HepG2 (cell line): ENCODE measurements around the gene COX6A2. TPM values are rescaled to one million over a fixed set of nuclear protein-coding genes. Genes with fewer than 3 reads are reported as not detected.

Experiments used
- ARID3A ChIP-seq: IDR thresholded peaks from 2 replicates; pipeline ENCODE4 v1.6.1; 2012; ENCODE audit warnings: low read depth, low read length, improper control_type of control experiment
- DDIT3 ChIP-seq: sonication (generic); formaldehyde crosslinking; IDR thresholded peaks from 2 replicates; pipeline ENCODE4 v1.4.0; 2020; ENCODE audit warnings: mild to moderate bottlenecking, missing genetic modification reagents
- HNF1A ChIP-seq, 2 experiments: sonication (generic) in 1 of 2; formaldehyde crosslinking in 1 of 2; IDR thresholded peaks; 2 replicates each; pipeline versions ENCODE4 v1.4.0 to v1.6.1; 2016 to 2020; ENCODE audit warnings: borderline replicate concordance in 1 of 2, low read depth in 1 of 2, mild to moderate bottlenecking in 1 of 2, missing genetic modification reagents in 1 of 2
- HNRNPLL ChIP-seq: fragments of 200-400 bp; formaldehyde crosslinking; IDR thresholded peaks from 2 replicates; pipeline ENCODE4 v1.6.1; 2017; ENCODE audit warnings: mild to moderate bottlenecking, low read depth, low read length; ENCODE audit not compliant: poor library complexity, severe bottlenecking
- HOMEZ ChIP-seq: IDR thresholded peaks from 2 replicates; pipeline ENCODE4 v1.6.1; 2016; ENCODE audit warnings: low read depth
- MAFF ChIP-seq: IDR thresholded peaks from 2 replicates; pipeline ENCODE4 v1.6.1; 2011; ENCODE audit warnings: low read depth, low read length, improper control_type of control experiment
- NCOA2 ChIP-seq: sonication (generic); formaldehyde crosslinking; IDR thresholded peaks from 2 replicates; pipeline ENCODE4 v1.8.0; 2022; ENCODE audit warnings: inconsistent platforms
- SMC3 ChIP-seq: IDR thresholded peaks from 2 replicates; pipeline ENCODE4 v1.6.1; 2011; ENCODE audit warnings: low read length, improper control_type of control experiment
- ZFP1 ChIP-seq: IDR thresholded peaks from 2 replicates; pipeline ENCODE4 v1.6.1; 2016
- ZNF12 ChIP-seq: sonication (generic); formaldehyde crosslinking; IDR thresholded peaks from 2 replicates; pipeline ENCODE4 v1.5.0; 2020; ENCODE audit warnings: missing genetic modification reagents
- ZNF280B ChIP-seq: sonication (generic); formaldehyde crosslinking; IDR thresholded peaks from 2 replicates; pipeline ENCODE4 v1.5.0; 2020; ENCODE audit warnings: missing genetic modification reagents, mild to moderate bottlenecking, borderline replicate concordance
- ZNF280D ChIP-seq: sonication (generic); formaldehyde crosslinking; IDR thresholded peaks from 2 replicates; pipeline ENCODE4 v1.5.1; 2020; ENCODE audit warnings: mild to moderate bottlenecking, missing genetic modification reagents
- ZNF350 ChIP-seq: sonication (generic); formaldehyde crosslinking; IDR thresholded peaks from 2 replicates; pipeline ENCODE4 v1.4.0; 2020; ENCODE audit warnings: mild to moderate bottlenecking, low read depth, missing genetic modification reagents, borderline replicate concordance
- ZNF547 ChIP-seq: sonication (generic); formaldehyde crosslinking; IDR thresholded peaks from 2 replicates; pipeline ENCODE4 v1.5.1; 2020; ENCODE audit warnings: mild to moderate bottlenecking, missing genetic modification reagents
- ZNF878 ChIP-seq: sonication (generic); formaldehyde crosslinking; IDR thresholded peaks from 2 replicates; pipeline ENCODE4 v1.8.1; 2023; ENCODE audit warnings: mild to moderate bottlenecking, missing genetic modification reagents, moderate library complexity
- polyA plus RNA-seq, 8 experiments: library from polyadenylated mRNA; depleted of rRNA in 3 of 8; stranded (reverse) in 7 of 8; unstranded in 1 of 8; fragments of >200 nt; fragmentation: Illumina TruSeq in 4 of 8; extraction: Trizol in 4 of 8; gene quantifications; 2 replicates each; pipeline versions ENCODE4 v1.2.1 to v1.2.3, GENCODE V29; 2011 to 2016; ENCODE audit warnings: low read depth in 4 of 8, missing spikeins in 1 of 8, mixed read lengths in 1 of 8; ENCODE audit not compliant: insufficient read depth in 1 of 8
- total RNA-seq, 5 experiments: library from RNA; depleted of rRNA; stranded (reverse); fragments of >200 nt; fragmentation: Illumina TruSeq; extraction: Trizol; gene quantifications; 2 replicates each; pipeline ENCODE4 v1.2.3, GENCODE V29; 2016; ENCODE audit warnings: low read depth in 1 of 5

The COX6A2 gene
- total and polyA plus RNA-seq, 2 of the 13 experiments (the other 11 are each of a cell fraction or from before 2014, with no cell fraction given): not detected

GRCh38 chr16:31458073-31458843, 30.1 kb upstream of the COX6A2 start (continued):
- TF ChIP-seq ZNF547 (CRISPR knock-in tag): peak; percentile 91
- TF ChIP-seq ZNF12: peak; percentile 86
- peak; percentile 86; the same call in 1 of the 2 replicates for TF ChIP-seq HOMEZ (CRISPR knock-in tag)
- TF ChIP-seq ARID3A: 0 out of 2 replicates have a peak, but pooled peaks have one; percentile 8
- 0 out of 2 replicates have a peak, but pooled peaks have one; percentile 33 for TF ChIP-seq HNF1A (IDR thresholded peaks at IDR 0.05; ENCODE audit: low read depth)
- peak; percentile 76; the same call in 1 of the 2 replicates for TF ChIP-seq HNF1A (CRISPR knock-in tag; IDR thresholded peaks at IDR 0.05; ENCODE audit: borderline replicate concordance)
- TF ChIP-seq MAFF: no peak
- TF ChIP-seq DDIT3 (CRISPR knock-in tag): no peak
- TF ChIP-seq ZNF350 (CRISPR knock-in tag): peak; percentile 82; the same call in 1 of the 2 replicates
- TF ChIP-seq NCOA2 (CRISPR knock-in tag): peak; percentile 72
- TF ChIP-seq HNRNPLL: peak; percentile 86
- TF ChIP-seq ZNF280B (CRISPR knock-in tag): peak; percentile 96
- peak; percentile 88 for TF ChIP-seq ZFP1 (CRISPR knock-in tag)
- TF ChIP-seq ZNF280D (CRISPR knock-in tag): peak; percentile 88; the same call in 1 of the 2 replicates
- TF ChIP-seq ZNF878: peak; percentile 15; the same call in 1 of the 2 replicates
- peak; percentile 26 for TF ChIP-seq SMC3
